DMS53 treated with DMSO at 0.1 percent for 48 hours (cell line): ENCODE measurements around the gene EZR.
"Not testable (repeated sequence)": the region's sequence is repeated elsewhere in the genome, so short reads cannot be mapped to it uniquely, and the experiment has no call there.

ENCODE experiments used
- DNase-seq: peaks from one replicate; lab custom pipeline; 2025; ENCODE audit not compliant: unreplicated experiment; lab: John Stamatoyannopoulos, UW

EZR gene

GRCh38 chr6:158799051-158799792, 19.9 kb downstream of the EZR start:
- no peak for DNase-seq

- no peak for DNase-seq
Measured at GRCh38 chr6:158798311-158798710, 20.9 kb downstream of the EZR start.

GRCh38 chr6:158797331-158798310, 21.5 kb downstream of the EZR start:
- DNase-seq: no peak

- DNase-seq: no peak
Measured at GRCh38 chr6:158796353-158796752, 22.8 kb downstream of the EZR start.

- no peak for DNase-seq
Measured at GRCh38 chr6:158795516-158795915, 23.7 kb downstream of the EZR start.

DNA sequence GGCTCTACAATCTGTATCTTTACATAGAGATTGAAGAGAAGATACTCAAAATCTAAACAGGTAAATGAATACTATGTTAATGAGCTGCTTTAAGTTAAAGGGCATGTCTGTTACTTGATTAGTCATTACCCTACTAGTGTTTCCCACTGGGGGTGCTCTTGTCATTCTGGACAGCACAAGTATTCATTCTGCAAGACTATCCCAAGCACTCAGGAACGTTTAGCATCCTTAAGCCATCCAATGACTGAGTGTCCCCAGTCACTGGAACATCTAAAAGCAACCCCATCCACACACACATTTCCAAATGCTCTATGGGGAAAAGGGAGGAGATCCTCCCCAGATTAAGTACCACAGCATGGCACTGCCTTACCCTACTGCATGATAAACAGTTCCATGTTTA, 25.7 kb downstream of the EZR start:
- DNase-seq: no peak

GRCh38 chr6:158792505-158792904, 26.7 kb downstream of the EZR start:
- not testable (repeated sequence) for DNase-seq

- DNase-seq: no peak
Measured at GRCh38 chr6:158791274-158791855, 27.8 kb downstream of the EZR start.

DNA sequence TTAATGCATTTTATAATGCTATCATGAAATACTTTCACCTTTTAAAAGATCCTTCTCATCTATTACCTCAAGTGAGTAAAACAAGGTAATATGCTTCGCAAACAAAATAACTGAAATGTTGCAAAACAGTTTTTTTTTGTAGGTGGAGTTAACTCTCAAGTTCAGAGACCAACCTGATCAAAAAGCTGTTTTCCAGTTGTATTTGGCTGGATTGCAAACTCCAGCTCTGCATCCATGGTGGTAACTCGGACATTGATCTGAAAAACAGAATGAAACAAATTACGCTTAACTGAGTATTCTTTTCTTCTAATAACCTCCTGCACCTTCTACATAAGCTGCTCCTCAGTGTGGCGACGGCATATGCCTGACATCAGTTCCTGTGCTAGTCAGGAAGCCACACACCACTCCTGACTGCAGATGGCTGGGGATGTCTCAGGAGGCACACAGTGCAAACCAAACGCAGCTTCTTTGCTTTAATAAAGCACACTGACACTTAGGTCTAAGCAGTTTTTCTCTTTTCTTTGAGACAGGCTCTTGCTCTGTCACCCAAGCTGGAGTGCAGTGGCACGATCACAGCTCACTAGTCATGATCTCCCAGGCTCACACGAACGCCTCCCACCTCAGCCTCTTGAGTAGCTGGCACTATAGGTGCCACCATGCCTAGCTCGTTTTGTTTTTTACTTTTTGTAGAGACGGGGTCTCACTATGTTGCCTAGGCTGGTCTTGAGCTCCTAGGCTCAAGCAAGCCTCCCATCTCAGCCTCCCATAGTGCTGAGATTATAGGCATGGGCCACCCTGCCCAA, 29.9 kb downstream of the EZR start:
- no peak for DNase-seq

GRCh38 chr6:158787395-158787794, 31.8 kb downstream of the EZR start:
- no peak for DNase-seq

DNA sequence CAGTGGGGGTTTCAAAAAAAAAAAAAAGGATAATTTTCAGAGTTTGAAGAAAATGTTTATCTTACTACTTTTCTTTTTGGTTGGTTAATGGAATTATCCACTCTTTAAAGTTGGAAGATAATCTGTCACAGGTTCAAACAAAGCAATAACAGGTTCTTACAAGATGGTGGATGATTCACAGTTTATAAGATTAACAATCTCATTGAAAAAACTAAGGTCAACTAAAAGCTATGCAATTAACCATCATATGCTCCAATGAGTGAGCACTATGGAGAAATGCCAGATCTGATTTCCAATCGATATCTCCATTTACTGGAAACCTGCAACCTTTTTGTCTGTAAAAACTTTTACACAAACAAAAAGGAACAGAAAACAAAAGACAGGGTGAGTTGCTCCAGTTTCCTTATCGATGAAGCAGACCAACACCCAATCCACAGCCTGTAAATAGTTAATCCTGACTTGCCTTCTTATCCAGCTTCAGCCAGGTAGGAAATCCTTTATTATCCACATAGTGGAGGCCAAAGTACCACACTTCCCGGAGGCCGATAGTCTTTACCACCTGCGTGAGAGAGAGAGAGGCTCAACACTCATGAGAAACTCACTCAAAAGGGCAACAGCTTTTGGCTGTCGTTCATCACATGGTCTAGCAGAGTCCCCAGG, 32.4 kb downstream of the EZR start:
- DNase-seq: no peak

GRCh38 chr6:158785036-158785435, 34.1 kb downstream of the EZR start:
- no peak for DNase-seq

- DNase-seq: no peak
Measured at GRCh38 chr6:158784505-158784904, 34.7 kb downstream of the EZR start.

- no peak for DNase-seq
Measured at GRCh38 chr6:158783851-158784250, 35.3 kb downstream of the EZR start.

- DNase-seq: no peak
Measured at GRCh38 chr6:158783167-158783450, 36.1 kb downstream of the EZR start.

DNA sequence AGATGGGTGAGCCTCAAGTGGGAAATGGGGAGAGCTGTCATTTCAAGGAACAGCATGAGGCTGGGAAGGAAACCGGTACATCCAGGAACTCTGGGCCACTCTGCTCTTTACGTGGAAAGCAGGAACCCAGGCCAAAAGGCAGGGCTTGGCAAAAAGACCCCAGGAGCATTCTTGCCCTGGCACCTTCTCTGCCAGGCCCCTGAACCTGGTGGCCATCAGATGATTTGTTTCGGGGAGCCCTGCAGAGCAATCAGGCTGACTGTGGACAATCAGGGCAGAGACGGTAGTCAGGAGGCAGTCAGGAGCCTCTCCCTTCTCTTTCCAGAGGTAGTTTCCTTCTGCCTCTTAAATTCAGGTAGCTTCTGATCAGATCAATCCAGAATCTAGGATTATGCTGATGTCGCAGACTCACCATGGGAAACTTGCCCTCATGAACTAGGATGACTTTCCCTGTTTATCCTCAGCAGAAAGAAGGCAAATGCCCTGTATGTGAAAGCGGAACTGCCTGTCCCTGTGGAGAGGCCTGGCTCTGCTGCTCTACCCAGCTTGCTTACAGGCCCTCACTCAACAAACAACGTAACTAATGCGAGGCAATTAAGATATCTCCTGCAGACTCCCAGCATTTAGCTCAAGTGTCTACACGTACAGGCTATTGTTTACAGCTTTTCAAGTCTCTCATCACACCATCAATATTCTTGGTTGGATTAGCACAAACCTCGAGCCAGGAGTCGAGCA, 36.6 kb downstream of the EZR start:
- DNase-seq: no peak

DNA sequence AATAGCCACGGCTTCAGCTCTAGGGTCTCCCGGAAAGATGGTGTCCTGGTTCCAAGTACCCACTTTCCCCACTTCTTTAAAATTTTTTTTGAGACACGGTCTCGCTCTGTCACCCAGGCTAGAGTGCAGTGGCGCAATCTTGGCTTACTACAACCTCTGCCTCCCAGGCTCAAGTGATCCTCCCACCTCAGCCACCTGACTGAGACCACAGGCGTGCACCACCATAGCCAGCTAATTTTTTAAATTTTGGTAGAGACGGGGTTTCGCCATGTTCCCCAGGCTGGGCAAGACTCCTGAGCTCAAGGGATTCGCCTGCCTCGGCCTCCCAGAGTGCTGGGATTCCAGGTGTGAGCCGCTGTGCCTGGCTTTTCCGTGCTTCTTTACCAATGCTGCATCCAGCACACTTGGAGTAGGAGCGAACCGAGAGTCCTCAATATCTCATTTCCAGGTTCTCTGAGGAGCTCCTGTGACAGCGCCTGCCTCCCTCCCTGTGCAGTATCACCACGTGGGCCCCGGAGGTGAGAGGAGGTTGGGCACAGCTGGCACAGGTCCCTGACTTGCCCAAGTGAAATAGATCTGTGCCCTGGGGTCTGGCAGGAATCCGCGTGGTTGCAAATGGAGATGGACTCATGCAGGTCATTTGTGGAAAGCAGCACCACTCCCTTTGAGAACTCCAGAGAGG, 37.3 kb downstream of the EZR start:
- no peak for DNase-seq

DNA sequence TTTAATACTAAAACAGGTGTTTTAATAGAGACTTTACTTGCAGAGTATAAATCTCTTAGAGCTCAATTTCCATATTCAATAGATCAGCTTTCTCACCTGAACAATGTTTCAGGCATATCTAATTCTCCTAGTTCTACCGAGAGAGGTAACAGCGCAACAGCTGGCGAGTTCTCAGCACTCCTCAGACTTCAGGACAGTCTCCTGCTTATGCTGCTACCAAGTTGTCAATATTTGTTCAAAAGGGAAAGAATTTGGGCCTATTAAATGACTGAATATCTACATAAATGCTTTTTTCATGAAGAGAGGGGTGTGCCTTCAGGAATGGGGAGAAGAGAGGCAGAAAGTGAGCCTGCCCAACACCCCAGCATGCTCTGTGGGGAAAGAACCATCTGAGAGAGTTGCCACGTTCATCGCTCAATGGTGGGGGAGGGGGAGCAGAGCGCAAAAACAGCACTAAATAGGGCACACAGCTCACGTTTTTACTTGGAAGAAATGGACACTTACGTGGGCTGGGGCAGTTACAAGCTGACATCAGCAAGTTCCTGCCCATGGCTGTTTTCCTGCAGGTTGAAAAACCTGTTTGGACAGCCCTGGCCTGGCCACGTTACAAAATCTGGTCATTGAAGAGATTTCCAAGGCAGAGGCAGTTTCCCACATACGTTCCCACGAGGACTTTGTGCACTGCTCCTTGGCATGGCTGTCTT, 38.0 kb downstream of the EZR start:
- DNase-seq: no peak
